22Rv1 (cell line): ENCODE measurements around the gene FBXL20.

ENCODE experiments used
- ZFX ChIP-seq: fragments of 450-650 bp; IDR thresholded peaks from 2 replicates; pipeline ENCODE4 v1.6.1; 2017; ENCODE audit warnings: antibody characterized with exemption, borderline replicate concordance
- TF ChIP-seq, protein P1 (sequence below): fragments of 450-650 bp; IDR thresholded peaks from 2 replicates; pipeline ENCODE4 v1.5.1; 2017; ENCODE audit warnings: mild to moderate bottlenecking

GRCh38 chr17:39404542-39405378 lies 3.3 kb upstream of the FBXL20 start:
- TF ChIP-seq, protein P1, sequence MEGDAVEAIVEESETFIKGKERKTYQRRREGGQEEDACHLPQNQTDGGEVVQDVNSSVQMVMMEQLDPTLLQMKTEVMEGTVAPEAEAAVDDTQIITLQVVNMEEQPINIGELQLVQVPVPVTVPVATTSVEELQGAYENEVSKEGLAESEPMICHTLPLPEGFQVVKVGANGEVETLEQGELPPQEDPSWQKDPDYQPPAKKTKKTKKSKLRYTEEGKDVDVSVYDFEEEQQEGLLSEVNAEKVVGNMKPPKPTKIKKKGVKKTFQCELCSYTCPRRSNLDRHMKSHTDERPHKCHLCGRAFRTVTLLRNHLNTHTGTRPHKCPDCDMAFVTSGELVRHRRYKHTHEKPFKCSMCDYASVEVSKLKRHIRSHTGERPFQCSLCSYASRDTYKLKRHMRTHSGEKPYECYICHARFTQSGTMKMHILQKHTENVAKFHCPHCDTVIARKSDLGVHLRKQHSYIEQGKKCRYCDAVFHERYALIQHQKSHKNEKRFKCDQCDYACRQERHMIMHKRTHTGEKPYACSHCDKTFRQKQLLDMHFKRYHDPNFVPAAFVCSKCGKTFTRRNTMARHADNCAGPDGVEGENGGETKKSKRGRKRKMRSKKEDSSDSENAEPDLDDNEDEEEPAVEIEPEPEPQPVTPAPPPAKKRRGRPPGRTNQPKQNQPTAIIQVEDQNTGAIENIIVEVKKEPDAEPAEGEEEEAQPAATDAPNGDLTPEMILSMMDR, result no peak
- TF ChIP-seq ZFX, result no peak
